ENCODE measurements around the gene CCT2. TPM values are rescaled to one million over a fixed set of nuclear protein-coding genes. Genes with fewer than 3 reads are reported as not detected.

Gene CCT2
- 301 and 316 TPM in 2 replicates for polyA plus RNA-seq (2013)

DNA sequence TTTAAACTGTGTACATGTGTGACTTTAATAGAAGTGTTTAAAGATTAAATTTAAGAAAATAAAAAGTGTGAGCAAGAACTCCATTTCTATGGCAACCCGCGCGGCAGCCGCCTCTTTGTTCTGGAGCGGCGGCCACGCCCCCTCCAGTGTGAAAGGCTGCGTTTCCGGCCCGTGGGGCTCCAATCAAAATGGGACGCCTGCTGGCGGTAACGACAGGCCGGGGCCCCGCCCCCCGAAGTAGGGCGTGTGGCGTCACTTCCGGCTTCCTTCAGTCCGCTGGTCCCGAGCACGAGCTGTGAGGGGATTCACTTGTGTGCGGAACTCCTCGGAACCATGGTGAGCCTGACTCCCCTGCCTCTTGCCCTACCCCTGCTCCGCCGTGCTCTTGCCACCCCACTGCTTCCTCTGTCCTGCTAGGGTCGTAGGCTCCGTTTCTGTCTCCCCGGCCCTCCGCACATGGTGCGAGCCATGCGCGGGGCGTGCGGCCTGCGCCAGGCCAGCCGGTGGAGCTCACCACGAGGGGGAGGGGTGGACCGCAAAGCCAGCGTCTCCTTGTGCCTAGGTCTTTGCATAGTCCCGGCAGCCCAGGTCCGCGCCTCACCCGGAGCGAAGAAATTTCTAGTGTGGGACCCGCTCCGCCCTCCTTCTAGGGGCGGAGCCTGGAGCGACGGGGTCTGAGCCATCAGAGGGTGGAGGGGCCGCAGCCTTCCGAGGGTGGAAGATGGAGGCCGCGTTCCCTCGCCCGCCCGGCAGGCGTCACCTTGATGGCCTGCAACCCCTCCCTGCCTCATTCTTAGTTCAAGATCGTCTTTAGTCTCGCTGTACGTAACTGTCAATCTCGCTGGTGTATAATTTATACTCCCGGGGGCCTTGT lies at the start of gene CCT2:
Gene CCT2, plus strand, starts transcription at position 271 of the 874 bp plus-strand sequence. Its CDS starts 63 bp downstream, at position 334.
- H4K12ac ChIP-seq (ENCODE audit: low read depth, low read length) = peak within 1 kb of the TSS; percentile 87
- H2AFZ ChIP-seq (ENCODE audit: insufficient read depth, low read length, poor library complexity) = peak within 1 kb of the TSS; percentile 75
- H3K18ac ChIP-seq (ENCODE audit: low read length) = peak within 1 kb of the TSS; percentile 90
- H2BK12ac ChIP-seq (ENCODE audit: low read length) = peak within 1 kb of the TSS; percentile 1
- H3K14ac ChIP-seq (ENCODE audit: low read length) = peak within 1 kb of the TSS; percentile 81
- peaks cover 11 to 20% of the 10 kb centered on the region in 2 experiments for H3K36me3 ChIP-seq (ENCODE audit: control insufficient read depth in 1 of 2, insufficient read depth in 2 of 2, low read length in 2 of 2)
- H2BK120ac ChIP-seq (ENCODE audit: insufficient read depth, low read length, poor library complexity) = peak within 1 kb of the TSS; percentile 54
- H4K8ac ChIP-seq (ENCODE audit: low read depth, low read length) = peak within 1 kb of the TSS; percentile 93
- DNase-seq = peak; percentile 98 to 99
- H3K79me2 ChIP-seq (ENCODE audit: control insufficient read depth, insufficient read depth, low read length, poor library complexity) = peaks cover 7% of the 10 kb centered on the region
- peaks cover 3% of the 10 kb centered on the region for H3K9me3 ChIP-seq (ENCODE audit: insufficient read depth, low read depth, low read length)
- H3K4me3 ChIP-seq (ENCODE audit: low read depth, low read length) = peak within 1 kb of the TSS; percentile 95
- H3K79me1 ChIP-seq (ENCODE audit: low read length) = peaks cover 3% of the 10 kb centered on the region
- H3K9ac ChIP-seq (ENCODE audit: low read length) = peak within 1 kb of the TSS; percentile 93
- peak within 1 kb of the TSS; percentile 91 for H3K4me2 ChIP-seq (ENCODE audit: low read length)
- no peaks in the 10 kb centered on the region for H3K27me3 ChIP-seq (ENCODE audit: insufficient read depth, low read length)
- peaks cover 0 to 6% of the 10 kb centered on the region in 2 experiments for H3K4me1 ChIP-seq (ENCODE audit: control insufficient read depth in 1 of 2, insufficient read depth in 2 of 2, low read length in 2 of 2)
- peak within 1 kb of the TSS; percentile 59 for H3K27ac ChIP-seq (ENCODE audit: low read depth, low read length)
- peak within 1 kb of the TSS; percentile 42 for H2AK5ac ChIP-seq (ENCODE audit: low read length)
- H4K91ac ChIP-seq (ENCODE audit: low read depth, low read length) = peak within 1 kb of the TSS; percentile 80
- peak within 1 kb of the TSS; percentile 54 for H3K4ac ChIP-seq (ENCODE audit: low read depth, low read length)
- no peak within 1 kb of the TSS for H3K23ac ChIP-seq (ENCODE audit: low read length)
- no CpG with 5 or more reads among the region's 63 CpGs for WGBS (ENCODE audit: extremely low coverage, insufficient coverage, insufficient read length)
- peak within 1 kb of the TSS; percentile 82 for H2BK5ac ChIP-seq (ENCODE audit: low read depth, low read length, poor library complexity)

DNA sequence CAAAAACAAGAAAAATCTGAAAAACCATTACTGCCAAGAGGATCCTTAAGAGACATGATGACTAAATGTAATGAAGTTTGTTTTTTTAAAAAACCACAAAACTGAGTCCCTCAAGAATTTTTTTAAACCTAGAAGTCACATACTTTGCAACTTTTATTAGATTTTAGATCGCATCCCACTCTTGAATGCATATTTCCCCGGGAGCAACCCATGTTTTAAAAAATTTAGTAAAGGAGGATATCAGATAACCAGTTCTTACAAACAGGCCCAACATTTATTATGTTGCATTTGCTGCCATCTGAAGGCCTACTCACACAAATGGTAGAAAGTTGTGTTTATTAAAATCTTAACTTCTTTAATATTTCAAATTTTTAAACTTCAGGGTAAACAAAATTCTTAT lies 44.3 kb upstream of the CCT2 start:
- H3K79me2 ChIP-seq (ENCODE audit: control insufficient read depth, insufficient read depth, low read length, poor library complexity) = peaks cover 5% of the 10 kb centered on the region
- H3K9me3 ChIP-seq (ENCODE audit: insufficient read depth, low read depth, low read length) = no peaks in the 10 kb centered on the region
- no peaks in the 10 kb centered on the region for H3K4me1 ChIP-seq (ENCODE audit: control insufficient read depth in 1 of 2, insufficient read depth in 2 of 2, low read length in 2 of 2)
- no peak overlapping the region for H3K4ac ChIP-seq (ENCODE audit: low read depth, low read length)
- H3K27ac ChIP-seq (ENCODE audit: low read depth, low read length) = no peak overlapping the region
- no peak overlapping the region for H2BK120ac ChIP-seq (ENCODE audit: insufficient read depth, low read length, poor library complexity)
- H3K18ac ChIP-seq (ENCODE audit: low read length) = no peak overlapping the region
- no peak overlapping the region for H2AFZ ChIP-seq (ENCODE audit: insufficient read depth, low read length, poor library complexity)
- H3K36me3 ChIP-seq (ENCODE audit: control insufficient read depth in 1 of 2, insufficient read depth in 2 of 2, low read length in 2 of 2) = peaks cover 3% of the 10 kb centered on the region in 2 experiments
- H3K4me2 ChIP-seq (ENCODE audit: low read length) = no peak overlapping the region
- H3K4me3 ChIP-seq (ENCODE audit: low read depth, low read length) = no peak overlapping the region
- WGBS (ENCODE audit: extremely low coverage, insufficient coverage, insufficient read length) = no CpG with 5 or more reads among the region's 2 CpGs
- no peak for DNase-seq
- H2BK5ac ChIP-seq (ENCODE audit: low read depth, low read length, poor library complexity) = no peak overlapping the region
- no peak overlapping the region for H3K9ac ChIP-seq (ENCODE audit: low read length)
- H4K91ac ChIP-seq (ENCODE audit: low read depth, low read length) = no peak overlapping the region
- no peak overlapping the region for H4K12ac ChIP-seq (ENCODE audit: low read depth, low read length)
- peaks cover 1% of the 10 kb centered on the region for H3K79me1 ChIP-seq (ENCODE audit: low read length)
- no peak overlapping the region for H4K8ac ChIP-seq (ENCODE audit: low read depth, low read length)
- H3K27me3 ChIP-seq (ENCODE audit: insufficient read depth, low read length) = no peaks in the 10 kb centered on the region
- H2BK12ac ChIP-seq (ENCODE audit: low read length) = no peak overlapping the region
- no peak overlapping the region for H2AK5ac ChIP-seq (ENCODE audit: low read length)
- no peak overlapping the region for H3K23ac ChIP-seq (ENCODE audit: low read length)
- H3K14ac ChIP-seq (ENCODE audit: low read length) = no peak overlapping the region

DNA sequence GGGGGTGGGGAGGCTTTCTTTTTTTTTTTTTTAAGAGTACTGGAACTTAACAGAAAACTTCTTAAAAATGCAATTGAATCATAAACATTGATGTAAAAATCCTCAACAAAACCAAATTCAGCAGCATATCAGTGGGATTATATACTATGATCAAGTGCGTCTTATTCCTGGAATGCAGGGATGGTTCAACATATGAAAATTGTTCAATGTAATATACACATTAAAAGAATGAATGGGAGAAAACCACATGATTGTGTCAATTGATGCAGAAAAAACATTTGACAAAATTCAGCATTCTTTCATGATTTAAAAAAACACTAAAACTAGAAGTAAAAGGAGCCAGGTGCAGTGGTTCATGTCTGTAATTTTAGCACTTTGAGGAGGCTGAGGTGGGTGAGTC lies 41.2 kb upstream of the CCT2 start:
- Histone ChIP-seq H3K36me3 (ENCODE audit: control insufficient read depth in 1 of 2, insufficient read depth in 2 of 2, low read length in 2 of 2) (peaks cover 3% of the 10 kb centered on the region in 2 experiments), H3K79me2 (ENCODE audit: control insufficient read depth, insufficient read depth, low read length, poor library complexity) (no peaks in the 10 kb centered on the region), H3K9ac (ENCODE audit: low read length) (no peak overlapping the region), H3K14ac (ENCODE audit: low read length) (no peak overlapping the region), H2AK5ac (ENCODE audit: low read length) (no peak overlapping the region), H2AFZ (ENCODE audit: insufficient read depth, low read length, poor library complexity) (no peak overlapping the region), H3K4ac (ENCODE audit: low read depth, low read length) (no peak overlapping the region), H2BK120ac (ENCODE audit: insufficient read depth, low read length, poor library complexity) (no peak overlapping the region), H3K4me2 (ENCODE audit: low read length) (no peak overlapping the region), H3K4me3 (ENCODE audit: low read depth, low read length) (no peak overlapping the region), H3K23ac (ENCODE audit: low read length) (no peak overlapping the region), H4K91ac (ENCODE audit: low read depth, low read length) (no peak overlapping the region), H4K8ac (ENCODE audit: low read depth, low read length) (no peak overlapping the region), H3K79me1 (ENCODE audit: low read length) (no peaks in the 10 kb centered on the region), H4K12ac (ENCODE audit: low read depth, low read length) (no peak overlapping the region), H3K9me3 (ENCODE audit: insufficient read depth, low read depth, low read length) (no peaks in the 10 kb centered on the region), H2BK5ac (ENCODE audit: low read depth, low read length, poor library complexity) (no peak overlapping the region), H3K27ac (ENCODE audit: low read depth, low read length) (no peak overlapping the region), H3K4me1 (ENCODE audit: control insufficient read depth in 1 of 2, insufficient read depth in 2 of 2, low read length in 2 of 2) (no peaks in the 10 kb centered on the region), H3K27me3 (ENCODE audit: insufficient read depth, low read length) (no peaks in the 10 kb centered on the region), H2BK12ac (ENCODE audit: low read length) (no peak overlapping the region), H3K18ac (ENCODE audit: low read length) (no peak overlapping the region)
- peak in 1 of 2 donors; percentile 39 for DNase-seq
- WGBS (ENCODE audit: extremely low coverage, insufficient coverage, insufficient read length) = no CpG with 5 or more reads among the region's 1 CpG

DNA sequence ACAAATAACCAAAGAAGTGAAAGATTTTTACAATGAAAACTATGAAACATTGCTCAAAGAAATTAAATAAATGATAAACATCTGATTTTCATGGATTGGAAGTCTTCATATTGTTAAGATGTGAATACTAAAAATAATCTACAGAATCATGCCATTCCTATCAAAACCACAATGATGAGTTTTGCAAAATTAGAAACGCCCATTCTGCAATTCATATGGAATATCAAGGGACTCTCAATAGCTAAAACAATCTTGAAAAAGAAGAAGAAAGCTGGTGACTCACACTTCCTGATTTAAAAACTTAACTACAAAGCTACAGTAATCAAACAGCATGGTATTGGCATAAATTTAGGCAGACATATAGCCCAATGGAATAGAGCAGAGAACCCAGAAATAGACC lies 40.2 kb upstream of the CCT2 start:
- Histone ChIP-seq H3K79me1 (ENCODE audit: low read length) (no peaks in the 10 kb centered on the region), H4K12ac (ENCODE audit: low read depth, low read length) (no peak overlapping the region), H3K27ac (ENCODE audit: low read depth, low read length) (no peak overlapping the region), H3K36me3 (ENCODE audit: control insufficient read depth in 1 of 2, insufficient read depth in 2 of 2, low read length in 2 of 2) (peaks cover 3% of the 10 kb centered on the region in 2 experiments), H4K91ac (ENCODE audit: low read depth, low read length) (no peak overlapping the region), H3K4me2 (ENCODE audit: low read length) (no peak overlapping the region), H2AFZ (ENCODE audit: insufficient read depth, low read length, poor library complexity) (no peak overlapping the region), H3K23ac (ENCODE audit: low read length) (no peak overlapping the region), H2AK5ac (ENCODE audit: low read length) (no peak overlapping the region), H3K4me1 (ENCODE audit: control insufficient read depth in 1 of 2, insufficient read depth in 2 of 2, low read length in 2 of 2) (no peaks in the 10 kb centered on the region), H3K4me3 (ENCODE audit: low read depth, low read length) (no peak overlapping the region), H3K4ac (ENCODE audit: low read depth, low read length) (no peak overlapping the region), H3K14ac (ENCODE audit: low read length) (no peak overlapping the region), H3K79me2 (ENCODE audit: control insufficient read depth, insufficient read depth, low read length, poor library complexity) (no peaks in the 10 kb centered on the region), H3K18ac (ENCODE audit: low read length) (no peak overlapping the region), H3K9ac (ENCODE audit: low read length) (no peak overlapping the region), H2BK12ac (ENCODE audit: low read length) (no peak overlapping the region), H4K8ac (ENCODE audit: low read depth, low read length) (no peak overlapping the region), H2BK120ac (ENCODE audit: insufficient read depth, low read length, poor library complexity) (no peak overlapping the region), H3K27me3 (ENCODE audit: insufficient read depth, low read length) (no peaks in the 10 kb centered on the region), H2BK5ac (ENCODE audit: low read depth, low read length, poor library complexity) (no peak overlapping the region), H3K9me3 (ENCODE audit: insufficient read depth, low read depth, low read length) (no peaks in the 10 kb centered on the region)
- no peak for DNase-seq
- WGBS (ENCODE audit: extremely low coverage, insufficient coverage, insufficient read length) = no CpG with 5 or more reads among the region's 1 CpG

Measured in trophoblast cell (in vitro differentiated cells and primary cell).